Erythroblast (primary cell): ENCODE data around the gene APOL2.
A peak's percentile ranks its signal among the peaks of the same experiment; 100 is the strongest.
"Not testable (repeated sequence)": the region's sequence is repeated elsewhere in the genome, so short reads cannot be mapped to it uniquely, and the experiment has no call there.

Experiments used
- DNase-seq, 2 experiments: peaks; one replicate each; lab custom pipeline; 2025; lab: John Stamatoyannopoulos, UW
- GATA1 ChIP-seq: IDR thresholded peaks from 2 replicates; pipeline ENCODE4 v1.6.1; 2011; ENCODE audit warnings: low read depth, mild to moderate bottlenecking, control low read depth, low read length, moderate library complexity
- POLR2A ChIP-seq: IDR thresholded peaks from 2 replicates; pipeline ENCODE4 v1.6.1; 2011; ENCODE audit warnings: mild to moderate bottlenecking, low read length

APOL2 gene

DNA sequence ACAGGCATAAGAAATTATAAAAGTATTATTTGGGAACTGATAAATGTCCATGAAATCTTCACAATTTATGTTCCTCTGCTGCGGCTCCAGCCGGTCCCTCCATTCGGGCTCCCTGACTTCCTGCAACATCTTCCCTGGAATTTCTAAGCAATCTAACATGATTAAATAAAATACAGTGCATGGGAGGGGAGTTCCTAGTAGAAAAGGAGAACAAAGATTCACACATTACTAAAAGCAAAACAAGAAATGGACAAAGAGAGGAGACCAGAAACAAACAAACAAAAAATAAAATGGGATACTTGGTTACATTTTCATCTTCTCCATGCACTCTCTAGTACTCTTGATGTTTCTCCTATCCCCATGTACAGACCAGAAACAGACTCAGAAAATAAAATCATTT is 29.1 kb downstream of the APOL2 start:
- TF ChIP-seq GATA1 (no peak), POLR2A (no peak)
- no peak for DNase-seq

DNA sequence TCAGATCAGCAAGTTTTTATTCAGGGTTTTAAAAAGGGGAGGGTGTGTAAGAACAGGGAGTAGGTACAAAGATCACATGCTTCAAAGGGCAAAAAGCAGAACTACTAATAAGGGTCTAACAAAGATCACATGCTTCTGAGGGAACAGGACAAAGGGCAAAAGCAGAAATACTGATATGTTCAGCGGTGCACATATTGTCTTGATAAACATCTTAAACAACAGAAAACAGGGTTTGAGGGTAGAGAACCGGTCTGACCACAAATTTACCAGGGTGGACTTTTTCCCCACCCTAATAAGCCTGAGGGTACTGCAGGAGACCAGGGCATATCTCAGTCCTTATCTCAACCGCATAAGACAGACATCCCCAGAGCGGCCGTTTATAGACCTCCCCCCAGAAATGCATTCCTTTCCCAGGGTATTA is 29.8 kb downstream of the APOL2 start:
- peak; percentile 13 to 30 for DNase-seq

DNA sequence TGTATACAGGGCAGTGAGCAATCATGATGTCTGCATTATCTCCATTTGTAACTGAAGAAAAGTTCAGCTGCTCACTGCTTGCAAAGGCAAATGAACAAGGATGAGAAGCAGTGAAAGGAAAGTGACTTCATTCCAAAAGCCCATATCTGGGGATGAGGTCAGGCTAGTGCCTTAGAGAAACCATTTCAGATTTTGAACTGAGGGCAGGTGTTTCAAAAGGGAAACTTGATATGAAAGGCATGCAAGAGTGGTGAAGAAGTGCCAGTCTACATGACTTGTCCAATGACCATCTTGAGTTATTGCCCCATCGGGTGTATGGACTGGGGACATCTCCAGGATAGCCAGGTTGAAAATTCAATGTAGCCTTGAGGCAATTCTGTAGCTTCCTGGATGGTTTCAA is 30.4 kb downstream of the APOL2 start:
- no peak for DNase-seq
- TF ChIP-seq GATA1 (no peak), POLR2A (no peak)

DNA sequence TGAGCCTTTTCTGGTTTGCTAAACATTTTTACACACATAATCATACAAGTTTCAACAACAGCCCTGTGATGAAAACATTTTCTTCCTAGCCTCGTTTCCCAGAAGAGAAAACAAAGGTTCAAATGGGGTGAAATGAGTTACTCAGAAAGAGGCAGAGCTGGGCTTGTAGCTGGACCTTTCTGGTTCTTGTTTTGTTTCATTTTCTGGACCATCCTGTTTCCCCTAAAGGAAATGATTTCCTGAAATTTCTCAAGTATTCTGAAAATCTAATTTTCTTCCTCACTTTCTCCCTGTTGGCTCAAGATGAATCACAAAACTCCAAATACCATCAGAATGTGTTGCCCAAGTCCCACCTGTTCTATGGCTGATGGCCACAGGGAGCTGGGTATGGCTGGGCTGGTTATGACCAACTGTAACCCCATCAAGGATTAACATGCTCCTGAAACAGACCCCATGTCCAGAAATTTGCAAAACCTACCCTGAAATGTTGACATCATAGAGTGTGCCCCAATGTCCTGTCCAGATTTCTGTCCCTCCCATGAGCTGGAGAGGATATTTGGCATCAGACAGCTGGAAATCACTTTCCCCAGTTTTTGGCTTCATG is 31.1 kb downstream of the APOL2 start:
- no peak for DNase-seq
- no peak for TF ChIP-seq GATA1

DNA sequence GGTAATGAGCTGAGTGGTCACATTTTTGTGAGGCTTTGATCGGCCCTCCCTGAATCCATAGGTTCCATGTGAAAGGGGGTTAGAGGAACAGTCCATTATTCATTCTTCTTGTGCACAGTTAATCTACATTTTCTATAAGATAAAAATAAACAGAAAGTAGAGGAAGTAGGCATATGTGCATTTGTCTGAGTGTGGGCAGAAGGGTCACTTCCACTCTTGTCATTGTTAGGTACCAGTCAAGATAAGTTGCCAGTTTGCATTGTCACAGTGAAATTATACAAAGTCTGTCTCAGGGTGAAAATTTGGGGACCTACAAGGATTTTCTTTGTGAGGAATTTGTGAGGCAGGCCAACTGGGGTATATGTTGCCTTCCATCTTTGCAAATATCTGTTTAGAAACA is 33.1 kb downstream of the APOL2 start:
- no peak for DNase-seq
- TF ChIP-seq GATA1, result no peak
- no peak for TF ChIP-seq POLR2A

DNA sequence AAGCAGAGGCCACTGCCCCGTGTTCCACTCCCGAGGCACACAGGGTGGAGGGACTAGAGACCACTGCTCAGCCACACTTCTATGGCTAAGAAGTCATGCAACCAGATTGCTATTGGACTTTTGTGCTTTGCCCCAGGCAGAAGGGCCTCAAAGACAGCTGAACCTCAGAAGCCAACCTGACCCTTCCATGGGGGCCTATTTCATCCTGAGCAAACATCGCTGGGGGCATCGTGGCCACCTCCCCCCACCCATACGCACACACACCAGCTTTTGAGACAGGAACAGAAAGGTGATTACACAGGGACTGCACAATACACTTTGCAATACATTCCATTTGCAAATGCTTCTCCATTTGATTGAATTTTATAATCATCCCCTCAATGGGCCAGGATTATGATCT is 33.8 kb downstream of the APOL2 start:
- DNase-seq, result not testable (repeated sequence)

DNA sequence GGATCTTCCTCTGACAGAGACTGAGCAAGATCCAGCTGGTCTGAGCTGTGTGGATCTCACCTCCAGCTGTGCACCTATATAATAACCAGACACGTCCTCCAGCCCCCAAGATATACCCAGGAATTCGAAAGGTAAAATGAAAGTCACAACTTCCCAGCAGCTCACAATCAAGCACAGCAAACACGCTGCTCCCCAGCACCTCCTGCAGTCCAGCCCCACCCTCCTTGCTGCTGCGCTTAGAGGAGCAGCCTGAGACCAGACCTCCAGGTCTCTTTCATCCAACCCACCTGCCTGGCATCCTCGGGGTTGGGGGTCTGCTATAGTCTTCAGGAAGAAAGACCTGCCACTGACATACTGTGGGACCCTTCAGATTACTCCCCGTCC is 34.7 kb downstream of the APOL2 start:
- peak; percentile 25 for DNase-seq
- no peak for TF ChIP-seq GATA1
- no peak for TF ChIP-seq POLR2A

DNA sequence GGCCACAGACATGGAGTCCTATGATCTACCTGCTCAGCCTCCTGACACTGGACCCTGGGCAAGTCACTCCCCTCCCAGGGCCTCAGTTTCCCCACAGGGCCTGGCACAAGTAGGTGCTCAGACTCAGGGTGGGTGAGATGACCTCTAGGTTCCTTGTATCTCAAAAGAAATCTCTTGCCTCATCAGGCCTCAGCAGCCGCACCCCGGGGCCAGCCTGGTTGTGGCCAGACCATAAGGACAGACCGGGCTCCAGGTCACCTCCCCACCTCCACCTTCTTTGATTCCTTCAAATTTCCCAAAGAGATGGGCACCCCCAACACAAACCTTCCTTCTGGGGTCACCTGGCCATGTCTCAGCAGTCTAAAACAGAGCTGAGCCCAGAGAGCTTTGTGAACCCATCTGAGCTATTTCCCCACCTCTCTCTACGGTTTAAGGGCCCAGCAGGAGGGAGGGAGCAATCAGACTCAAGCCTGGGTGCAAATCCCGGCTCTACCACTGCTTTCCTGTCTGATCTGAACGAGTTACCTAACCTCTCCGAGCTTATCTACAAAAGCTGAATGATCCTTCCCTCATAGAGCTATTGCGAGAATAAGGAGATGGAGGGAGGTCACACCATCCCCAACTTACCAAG is 35.2 kb downstream of the APOL2 start:
- DNase-seq, result no peak
- TF ChIP-seq GATA1, result no peak
- no peak for TF ChIP-seq POLR2A

DNA sequence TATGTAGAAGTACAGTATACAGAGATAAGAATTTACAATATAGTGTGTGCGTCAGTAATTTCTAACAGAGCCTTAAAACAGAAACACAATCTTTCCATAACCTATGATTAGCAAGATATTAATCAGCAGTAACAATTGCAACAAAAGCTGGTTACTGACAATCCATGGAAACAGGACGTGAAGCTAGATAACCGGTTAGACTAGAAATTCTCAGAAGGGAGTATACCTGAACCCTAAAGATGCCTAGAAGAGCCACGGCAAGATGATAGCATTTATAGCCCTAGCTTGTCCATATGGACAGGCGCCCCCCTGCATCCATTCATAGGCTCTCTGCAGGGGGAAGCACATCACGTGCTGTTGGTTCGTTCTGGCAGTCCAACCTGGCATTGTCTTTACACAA is 35.9 kb downstream of the APOL2 start:
- DNase-seq, result peak in 1 of 2 experiments; percentile 28

DNA sequence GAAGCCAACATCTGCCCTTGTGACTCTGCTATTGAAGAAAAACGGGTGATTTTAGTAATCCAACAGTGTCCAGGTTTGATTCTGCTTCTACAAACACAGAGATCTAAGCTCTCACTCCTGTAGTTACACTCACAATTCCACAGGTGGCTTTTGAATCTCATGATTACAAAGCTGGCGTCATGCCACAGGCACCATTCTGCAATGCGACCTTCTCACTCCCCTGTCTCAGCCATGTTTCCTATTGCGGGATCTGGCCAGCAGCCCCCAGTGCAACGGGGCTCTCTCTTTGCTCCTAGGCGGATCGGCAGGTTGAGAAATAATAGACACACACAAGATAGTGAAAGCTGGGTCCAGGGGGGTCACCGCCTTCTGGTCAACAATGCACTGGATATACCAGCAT is 36.4 kb downstream of the APOL2 start:
- DNase-seq, result peak; percentile 57 to 67

DNA sequence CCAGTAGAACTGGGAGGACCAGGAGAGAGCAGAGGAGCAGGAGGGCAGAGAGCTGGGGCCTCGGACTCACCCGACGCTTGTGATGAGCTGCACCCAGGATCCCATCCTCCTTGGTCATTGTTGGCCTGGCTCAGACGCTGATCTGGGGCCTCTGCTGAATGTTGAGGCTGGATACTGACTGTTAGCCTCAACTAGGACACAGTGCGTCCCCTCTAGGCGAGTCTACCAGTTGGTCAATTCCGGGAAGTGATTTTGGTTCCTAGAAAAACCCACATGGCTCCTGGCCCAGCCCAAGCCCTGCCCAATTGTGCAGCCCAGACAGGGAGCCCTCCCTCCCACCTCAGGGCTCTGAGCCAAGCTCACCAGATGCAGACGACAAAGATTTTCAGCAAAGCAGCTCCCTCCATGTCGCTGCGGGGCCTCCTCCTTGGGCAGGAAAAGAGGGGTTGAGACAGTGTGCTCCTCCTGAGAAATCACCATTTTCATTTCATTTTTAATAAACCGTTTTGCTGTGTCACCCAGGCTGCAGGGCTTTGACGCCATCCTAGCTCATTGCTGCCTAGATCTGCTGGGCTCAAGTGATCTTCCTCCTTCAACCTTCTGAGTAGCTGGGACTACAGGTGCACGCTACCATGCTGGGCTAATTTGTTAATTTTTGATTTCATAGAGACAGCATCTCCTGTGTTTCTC is 37.6 kb downstream of the APOL2 start, which contains the start of gene APOL4:
Gene APOL4 (minus strand): TSS at position 180 of the 690 bp plus-strand sequence. CDS start 75 bp downstream, at position 105.
- DNase-seq, result peak; percentile 91 to 92

DNA sequence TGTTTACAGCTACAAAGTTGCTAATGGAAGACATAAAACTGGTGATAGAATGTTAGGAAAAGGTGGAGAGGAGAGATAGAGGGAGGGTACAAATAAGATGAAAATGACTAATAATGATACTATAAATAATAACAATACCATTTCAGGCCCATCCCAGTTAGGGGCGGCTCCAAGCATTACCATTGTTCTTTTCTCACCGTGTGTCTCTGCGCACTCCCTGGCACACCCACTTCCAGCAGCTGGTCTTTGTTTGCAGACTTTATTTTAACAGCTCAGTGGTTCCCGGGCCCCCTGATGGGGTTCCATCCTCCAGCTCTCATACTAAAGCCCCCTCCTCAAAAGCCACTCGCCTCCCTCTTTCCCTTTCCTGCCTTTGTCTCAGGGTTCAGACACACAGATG is 38.3 kb downstream of the APOL2 start:
- not testable (repeated sequence) for DNase-seq

More for the DNA sequence above, 37.6 kb downstream of the APOL2 start, which contains the start of gene APOL4:
- TF ChIP-seq GATA1 (no peak), POLR2A (peak; percentile 88)

DNA sequence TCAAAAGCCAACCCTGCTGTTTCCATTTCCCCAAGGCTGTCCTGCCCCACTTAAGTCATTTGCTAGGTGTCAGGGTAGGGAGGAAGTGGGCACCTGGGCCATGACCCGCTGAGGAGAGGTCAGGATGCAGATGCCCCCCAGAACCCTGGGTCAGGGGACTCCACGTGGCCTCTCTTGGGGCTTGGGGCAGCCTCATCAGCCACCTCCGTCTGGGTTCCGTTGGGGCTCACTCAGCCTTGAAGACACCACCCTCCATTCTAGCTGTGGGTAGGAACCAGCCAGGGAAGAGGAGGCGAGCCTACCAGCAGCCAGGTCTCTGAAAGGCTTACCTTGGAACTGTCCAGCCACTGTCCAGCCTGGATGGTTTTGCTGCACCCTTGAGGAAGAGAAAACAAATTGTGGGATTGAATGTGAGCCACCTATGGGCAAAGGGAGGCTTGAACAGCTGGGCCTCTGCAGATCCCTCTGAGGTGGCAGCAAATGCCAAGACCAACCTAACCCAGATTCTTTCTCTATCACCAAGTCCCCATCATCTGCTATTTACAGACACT is 40.3 kb downstream of the APOL2 start:
- peak in 1 of 2 experiments; percentile 10 for DNase-seq
- TF ChIP-seq POLR2A (peak; percentile 11), GATA1 (no peak)

DNA sequence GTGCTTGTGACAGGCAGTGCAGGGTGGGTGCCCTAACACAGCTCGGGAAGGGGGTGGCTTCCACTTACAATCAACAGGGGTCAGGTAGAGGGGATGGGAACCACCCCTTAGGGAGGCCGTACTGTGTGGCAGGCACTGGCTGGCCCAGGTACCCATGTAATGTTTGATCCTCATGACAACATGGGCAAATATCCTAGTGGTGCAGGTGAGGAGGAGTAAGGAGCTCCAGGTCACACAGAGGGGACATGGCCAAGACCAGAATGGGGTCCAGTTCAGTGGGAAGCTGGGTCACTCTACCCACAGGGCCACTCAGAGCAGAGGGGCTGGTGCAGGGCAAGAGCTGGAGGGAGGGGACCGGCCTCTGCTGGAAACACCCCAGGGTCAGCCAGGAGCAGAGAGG is 40.8 kb downstream of the APOL2 start:
- no peak for DNase-seq
- no peak for TF ChIP-seq GATA1
- TF ChIP-seq POLR2A, result peak; percentile 31
